GM12892 (cell line): Measurements from ENCODE around the gene CERS4.

ENCODE experiments used
- POLR2A ChIP-seq: IDR thresholded peaks from 2 replicates; pipeline ENCODE4 v1.6.1; 2011; ENCODE audit warnings: low read depth, low read length, control low read depth
- POLR2AphosphoS5 ChIP-seq: IDR thresholded peaks from 2 replicates; pipeline ENCODE4 v1.6.1; 2011; ENCODE audit warnings: low read depth, low read length, control low read depth

GRCh38 chr19:8308891-8309291, 99.7 kb downstream of the CERS4 start:
- TF ChIP-seq POLR2AphosphoS5 (no peak), POLR2A (no peak)
